GM18867 (cell line): Measurements from ENCODE around the gene FAM149B1.
"Not testable (repeated sequence)": the region's sequence is repeated elsewhere in the genome, so short reads cannot be mapped to it uniquely, and the experiment has no call there.

Source experiments
- ATAC-seq: cut with Tn5 transposase; IDR thresholded peaks from one replicate; pipeline ENCODE4 v1.9.1; 2021; ENCODE audit warnings: mild to moderate bottlenecking, moderate library complexity; ENCODE audit not compliant: unreplicated experiment

Gene FAM149B1

GRCh38 chr10:73167783-73168464 lies at the start of gene FAM149B1, which contains the start of gene ECD:
TSS of gene FAM149B1 (plus strand) at chr10:73168119. CDS start at chr10:73168340, 221 bp downstream.
TSS of gene ECD (minus strand) at chr10:73168008. CDS start at chr10:73163937, 4,071 bp downstream.
- peak; percentile 95 for ATAC-seq

DNA sequence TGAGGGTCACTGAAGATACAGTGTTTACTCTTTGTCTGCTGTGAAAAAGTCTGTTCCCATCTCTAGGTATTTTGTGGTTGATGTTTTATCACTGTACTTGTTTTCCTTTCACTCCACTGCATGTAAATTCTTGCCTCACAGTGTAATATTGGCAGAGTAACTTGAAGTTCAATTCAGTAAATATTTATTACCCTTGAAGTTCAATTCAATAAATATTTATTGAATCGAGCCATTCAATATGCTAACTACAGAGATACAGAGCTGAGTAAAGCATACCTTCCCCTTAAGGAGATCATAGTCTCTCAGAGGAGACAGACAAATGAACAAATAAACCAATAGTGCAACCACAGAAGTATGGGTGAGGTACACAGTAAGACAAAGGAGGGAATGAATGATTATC lies 48.5 kb upstream of the FAM149B1 start:
- ATAC-seq = no peak

DNA sequence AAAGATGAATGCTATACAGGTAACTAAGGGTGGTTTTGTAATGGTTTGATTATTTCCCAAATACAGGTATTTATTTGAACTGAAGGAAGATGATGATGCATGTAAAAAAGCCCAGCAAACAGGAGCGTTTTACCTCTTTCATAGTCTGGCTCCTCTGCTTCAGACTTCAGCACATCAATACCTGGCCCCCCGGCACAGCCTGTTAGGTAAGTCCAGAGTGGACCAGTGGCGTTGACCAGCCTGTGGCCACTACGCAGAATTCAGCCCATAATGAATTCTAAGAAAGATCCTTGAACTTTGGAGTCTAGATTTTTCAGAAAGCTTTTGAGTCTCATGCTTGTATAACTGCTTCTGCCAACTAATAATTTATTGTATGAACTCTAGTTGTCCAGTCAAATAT lies 48.0 kb upstream of the FAM149B1 start:
- ATAC-seq = no peak

DNA sequence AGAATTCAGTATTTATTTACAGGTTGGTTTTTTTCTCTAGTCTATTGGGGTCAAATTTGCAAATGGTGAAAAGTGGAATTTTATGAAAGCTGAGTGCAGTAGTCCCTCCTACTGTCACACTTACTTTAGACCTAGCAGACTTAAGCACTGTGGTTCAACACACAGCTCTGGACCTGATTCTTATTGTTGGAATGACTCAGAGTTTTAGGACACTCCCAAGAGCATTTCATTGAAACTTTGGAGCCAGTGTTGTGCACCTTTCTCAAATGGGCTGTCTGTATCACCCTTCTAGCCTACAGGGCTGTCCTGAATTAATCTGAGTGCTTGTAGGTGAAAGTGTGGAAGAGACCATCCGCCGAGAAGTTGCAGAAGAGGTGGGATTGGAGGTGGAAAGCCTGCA lies 41.6 kb upstream of the FAM149B1 start:
- no peak for ATAC-seq

- ATAC-seq = no peak
These were observed 36.6 kb upstream of the FAM149B1 start for GRCh38 chr10:73131301-73131700.

- no peak for ATAC-seq
These were observed 35.8 kb upstream of the FAM149B1 start for GRCh38 chr10:73131913-73132686.

DNA sequence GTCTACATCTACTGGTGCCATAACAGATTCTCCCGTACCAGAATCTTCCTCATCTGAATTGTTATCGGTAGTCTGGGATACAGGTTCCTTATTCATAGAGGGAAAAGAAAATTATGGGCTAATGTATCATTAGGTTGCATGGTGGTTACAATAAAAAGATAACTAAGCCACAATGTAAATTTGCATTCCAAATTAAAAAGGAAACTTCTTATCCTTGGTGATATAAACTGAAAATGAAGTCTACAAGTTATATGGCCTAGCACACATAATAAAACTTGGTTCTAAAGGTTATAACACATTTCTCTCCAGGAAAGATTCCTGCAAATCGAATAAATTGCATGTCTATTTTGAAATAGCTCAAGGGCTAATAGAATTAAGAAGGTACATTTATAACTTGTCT lies 33.2 kb upstream of the FAM149B1 start:
- no peak for ATAC-seq

- ATAC-seq = no peak
These were observed 31.3 kb upstream of the FAM149B1 start for GRCh38 chr10:73136627-73137026.

DNA sequence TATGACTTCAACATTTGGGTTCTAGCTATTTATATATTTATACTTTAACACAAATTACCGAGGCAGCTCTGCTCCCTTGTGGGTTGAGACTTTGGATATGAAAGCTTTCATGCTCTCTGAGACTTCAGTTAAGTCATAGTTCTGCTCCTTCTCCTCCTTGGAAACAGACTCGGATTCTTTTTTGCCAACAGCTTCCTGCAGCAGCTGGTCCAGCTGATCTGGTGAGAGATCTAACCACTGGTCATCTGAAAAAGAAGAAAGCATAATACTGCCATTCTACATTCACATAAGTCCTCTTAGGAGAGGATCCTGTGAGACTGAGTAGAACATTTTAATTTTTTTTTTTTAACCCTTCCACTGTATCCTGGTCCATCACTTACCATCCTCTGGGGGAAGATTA lies 28.7 kb upstream of the FAM149B1 start:
- no peak for ATAC-seq

DNA sequence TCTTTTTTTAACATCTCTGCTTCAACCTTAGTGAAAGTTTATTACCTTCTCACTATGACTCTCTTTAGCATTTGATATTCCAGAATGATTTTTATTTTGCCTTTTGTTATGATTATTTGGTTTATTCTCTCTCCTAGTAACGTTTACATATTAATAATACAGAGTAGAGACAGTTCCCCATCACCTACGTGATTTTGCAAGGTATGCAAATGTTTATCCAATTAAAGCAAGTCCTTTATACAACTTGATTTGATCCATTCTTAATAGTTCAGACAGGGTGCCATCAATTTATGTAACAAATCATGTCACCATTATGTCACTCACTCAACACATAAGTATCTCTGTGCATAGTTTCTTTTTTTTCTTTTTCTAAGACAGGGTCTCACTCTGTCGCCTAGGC lies 26.3 kb upstream of the FAM149B1 start:
- ATAC-seq = no peak

DNA sequence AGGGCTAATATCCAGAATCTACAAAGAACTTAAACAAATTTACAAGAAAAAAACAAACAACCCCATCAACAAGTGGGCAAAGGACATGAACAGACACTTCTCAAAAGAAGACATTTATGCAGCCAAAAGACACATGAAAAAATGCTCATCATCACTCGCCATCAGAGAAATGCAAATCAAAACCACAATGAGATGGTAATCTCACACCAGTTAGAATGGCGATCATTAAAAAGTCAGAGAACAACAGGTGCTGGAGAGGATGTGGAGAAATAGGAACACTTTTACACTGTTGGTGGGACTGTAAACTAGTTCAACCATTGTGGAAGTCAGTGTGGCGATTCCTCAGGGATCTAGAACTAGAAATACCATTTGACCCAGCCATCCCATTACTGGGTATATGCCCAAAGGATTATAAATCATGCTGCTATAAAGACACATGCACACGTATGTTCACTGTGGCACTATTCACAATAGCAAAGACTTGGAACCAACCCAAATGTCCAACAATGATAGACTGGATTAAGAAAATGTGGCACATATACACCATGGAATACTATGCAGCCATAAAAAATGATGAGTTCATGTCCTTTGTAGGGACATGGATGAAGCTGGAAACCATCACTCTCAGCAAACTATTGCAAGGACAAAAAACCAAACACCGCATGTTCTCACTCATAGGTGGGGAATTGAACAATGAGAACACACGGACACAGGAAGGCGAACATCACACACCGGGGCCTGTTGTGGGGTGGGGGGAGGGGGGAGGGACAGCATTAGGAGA lies 17.1 kb upstream of the FAM149B1 start:
- not testable (repeated sequence) for ATAC-seq

- ATAC-seq = no peak
These were observed 15.9 kb upstream of the FAM149B1 start for GRCh38 chr10:73152009-73152408.

DNA sequence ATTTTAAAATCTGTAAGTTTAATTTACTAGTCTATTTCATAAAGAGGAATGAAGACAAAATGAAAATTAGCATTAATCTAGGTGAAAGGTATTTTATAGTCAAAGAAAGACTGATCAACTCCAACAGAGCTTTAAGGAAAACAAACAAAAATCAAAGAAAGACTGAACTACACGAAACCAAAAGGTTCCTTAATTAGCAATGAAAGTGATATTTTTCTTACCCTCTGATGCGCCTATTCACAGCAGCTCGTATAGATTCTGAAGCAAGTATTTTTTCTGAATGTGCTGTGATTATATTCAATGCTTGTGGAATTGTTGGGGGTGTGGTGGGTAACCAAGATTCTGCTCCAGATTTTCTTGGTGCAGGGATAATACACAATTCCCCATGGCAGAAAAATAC lies 11.9 kb upstream of the FAM149B1 start:
- ATAC-seq = no peak

DNA sequence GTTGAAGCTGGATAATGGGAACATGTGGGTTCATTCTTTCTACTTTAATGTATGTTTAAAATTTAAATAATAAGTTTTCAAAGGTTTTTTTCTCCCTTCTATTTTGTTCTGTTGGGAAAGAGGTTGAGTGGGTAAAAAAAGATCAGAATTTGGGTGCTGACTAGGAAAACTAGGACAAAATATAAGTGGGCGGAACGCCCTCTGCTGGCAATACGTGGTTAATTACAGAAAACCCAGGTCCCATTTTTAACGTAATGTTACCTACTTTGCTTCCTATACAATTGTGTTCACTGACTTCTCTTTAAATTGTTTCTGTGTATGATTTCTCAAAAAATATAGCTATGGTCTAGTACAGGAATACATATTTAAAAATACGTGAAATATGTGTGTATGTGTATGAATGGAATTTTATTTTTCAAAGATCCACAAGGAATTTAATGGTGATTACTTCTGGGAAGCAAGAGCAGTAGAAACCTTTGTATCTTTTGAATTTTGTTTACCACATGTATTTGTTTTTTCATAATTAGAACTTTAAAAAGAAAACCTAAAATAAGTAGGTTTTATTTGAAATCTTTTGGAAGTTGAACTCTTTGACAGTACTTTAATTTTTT lies 8.8 kb upstream of the FAM149B1 start:
- no peak for ATAC-seq

DNA sequence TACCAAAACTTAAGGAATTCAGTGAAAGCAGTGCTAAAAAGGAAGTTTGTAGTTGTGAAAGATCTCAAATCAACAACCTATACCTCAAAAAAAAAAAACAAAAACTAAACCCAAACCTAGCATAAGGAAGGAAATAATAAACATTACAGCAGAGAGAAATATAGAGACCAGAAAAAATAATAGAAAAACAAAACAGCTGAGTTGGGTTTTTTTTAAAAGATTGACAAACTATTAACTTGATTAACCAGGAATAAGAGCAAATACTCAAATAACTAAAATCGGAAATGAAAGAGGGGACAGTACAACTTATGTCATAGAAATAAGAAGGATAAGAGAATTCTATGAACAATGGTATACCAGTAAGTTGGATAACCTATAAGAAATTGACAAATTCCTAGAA lies 6.8 kb upstream of the FAM149B1 start:
- no peak for ATAC-seq

DNA sequence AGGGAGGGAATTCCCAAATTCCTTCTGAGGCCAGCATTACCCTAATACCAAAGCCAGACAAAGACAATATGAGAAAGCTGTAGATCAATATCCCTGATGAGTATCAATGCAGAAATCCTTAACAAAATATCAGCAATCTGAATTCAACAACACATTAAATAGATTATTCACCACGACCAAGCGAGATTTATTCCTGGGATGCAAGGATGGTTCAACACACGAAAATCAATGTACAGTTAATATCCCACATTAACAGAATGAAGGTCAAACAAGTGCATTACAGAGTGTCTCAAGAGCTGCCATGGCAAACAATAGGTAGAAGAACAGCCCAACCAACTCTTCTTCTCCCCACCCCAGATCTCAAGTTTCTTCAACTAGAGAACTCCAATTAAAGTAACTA lies 6.3 kb upstream of the FAM149B1 start:
- no peak for ATAC-seq

DNA sequence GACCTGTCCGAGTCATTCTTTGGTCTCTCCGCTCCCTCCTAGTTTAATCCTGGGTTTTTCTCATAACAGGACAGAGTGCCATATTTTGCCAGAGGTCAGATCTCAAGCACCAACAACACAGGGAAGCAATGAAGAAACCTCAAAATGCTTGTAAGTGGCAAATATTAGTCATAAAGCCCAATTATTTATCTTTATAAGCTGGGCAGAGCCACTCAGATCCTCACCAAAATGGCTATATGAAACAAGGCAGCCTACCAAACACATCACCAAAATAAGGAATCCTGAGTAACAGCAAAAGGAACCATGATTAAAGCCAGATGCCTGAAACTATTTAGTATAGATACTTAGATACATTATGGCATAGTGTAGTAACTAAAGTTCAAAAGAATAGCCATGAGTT lies 4.8 kb upstream of the FAM149B1 start:
- ATAC-seq = no peak

GRCh38 chr10:73166972-73167371 lies 947 bp upstream of the FAM149B1 start:
- ATAC-seq = no peak

DNA sequence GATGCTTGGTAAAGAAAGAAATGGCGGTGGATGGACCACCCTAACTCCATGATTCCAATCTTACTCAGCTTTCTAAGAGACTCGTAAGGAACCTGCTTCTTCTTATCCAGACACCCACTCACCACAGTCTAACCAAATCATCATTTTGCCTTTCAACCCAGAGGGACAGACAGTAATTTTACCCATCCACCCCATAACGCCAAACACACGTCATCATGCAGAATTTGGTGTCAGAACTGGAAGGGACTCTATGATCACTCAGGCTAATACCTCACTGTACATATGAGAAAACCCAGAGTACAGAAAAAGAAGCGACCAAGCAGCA lies 499 bp upstream of the FAM149B1 start:
- no peak for ATAC-seq

GRCh38 chr10:73168465-73168803 lies 515 bp downstream of the FAM149B1 start:
- peak; percentile 12 for ATAC-seq

- no peak for ATAC-seq
These were observed 1.4 kb downstream of the FAM149B1 start for GRCh38 chr10:73169320-73169719.
